OCI-LY1 (cell line): Measurements from ENCODE around the gene GSK3A.

Experiments
- EZH2 ChIP-seq: fragments of 200-600 bp; sonication (generic), shearing (Covaris generic); IDR thresholded peaks from 2 replicates; pipeline ENCODE4 v1.8.0; 2017; ENCODE audit warnings: borderline replicate concordance, mixed run types, mild to moderate bottlenecking, antibody characterized with exemption, low read length, moderate library complexity, mixed read lengths
- TF ChIP-seq, protein P1 (sequence below): fragments of 200-600 bp; sonication (generic), shearing (Covaris generic); IDR thresholded peaks from 2 replicates; pipeline ENCODE4 v1.5.1; 2017; ENCODE audit warnings: mild to moderate bottlenecking, antibody characterized with exemption, low read length, moderate library complexity, mixed read lengths

DNA sequence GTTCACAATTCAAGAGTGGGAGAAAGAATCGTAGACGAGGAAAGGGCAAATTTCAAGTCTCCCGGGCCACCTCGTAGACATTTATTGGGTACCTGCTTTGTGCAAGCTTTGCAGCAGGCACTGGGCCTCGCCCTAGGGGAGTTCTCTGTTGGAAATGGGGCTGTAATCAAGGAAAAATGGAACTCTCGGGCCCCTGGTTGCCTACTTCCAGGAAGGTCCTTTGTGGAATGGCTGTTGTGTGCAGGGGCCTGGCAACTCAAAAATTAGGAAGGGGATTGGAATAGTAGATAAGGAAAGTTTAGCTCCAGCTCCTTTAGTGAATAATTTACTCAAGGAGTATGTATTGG is 21.7 kb downstream of the GSK3A start:
- TF ChIP-seq, protein P1, sequence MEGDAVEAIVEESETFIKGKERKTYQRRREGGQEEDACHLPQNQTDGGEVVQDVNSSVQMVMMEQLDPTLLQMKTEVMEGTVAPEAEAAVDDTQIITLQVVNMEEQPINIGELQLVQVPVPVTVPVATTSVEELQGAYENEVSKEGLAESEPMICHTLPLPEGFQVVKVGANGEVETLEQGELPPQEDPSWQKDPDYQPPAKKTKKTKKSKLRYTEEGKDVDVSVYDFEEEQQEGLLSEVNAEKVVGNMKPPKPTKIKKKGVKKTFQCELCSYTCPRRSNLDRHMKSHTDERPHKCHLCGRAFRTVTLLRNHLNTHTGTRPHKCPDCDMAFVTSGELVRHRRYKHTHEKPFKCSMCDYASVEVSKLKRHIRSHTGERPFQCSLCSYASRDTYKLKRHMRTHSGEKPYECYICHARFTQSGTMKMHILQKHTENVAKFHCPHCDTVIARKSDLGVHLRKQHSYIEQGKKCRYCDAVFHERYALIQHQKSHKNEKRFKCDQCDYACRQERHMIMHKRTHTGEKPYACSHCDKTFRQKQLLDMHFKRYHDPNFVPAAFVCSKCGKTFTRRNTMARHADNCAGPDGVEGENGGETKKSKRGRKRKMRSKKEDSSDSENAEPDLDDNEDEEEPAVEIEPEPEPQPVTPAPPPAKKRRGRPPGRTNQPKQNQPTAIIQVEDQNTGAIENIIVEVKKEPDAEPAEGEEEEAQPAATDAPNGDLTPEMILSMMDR, result no peak
- no peak for TF ChIP-seq EZH2
